DND-41 (cell line): Measurements from ENCODE around the gene CYTH3.
"Not testable (repeated sequence)": the region's sequence is repeated elsewhere in the genome, so short reads cannot be mapped to it uniquely, and the experiment has no call there.

Source experiments
- ATAC-seq: fragments of 200-7000 bp; cut with Tn5 transposase; 3 replicates; pipeline ENCODE4 v1.9.1; 2021; ENCODE audit warnings: low read depth; ENCODE audit not compliant: insufficient read depth
- DNase-seq: peaks from one replicate; pipeline ENCODE4 v3.0.0-alpha.2; 2020
- H2AFZ ChIP-seq: 2 replicates; pipeline ENCODE4 v1.6.0; 2012; ENCODE audit warnings: low read depth, low read length
- H3K27ac ChIP-seq: 2 replicates; pipeline ENCODE4 v1.5.1; 2012; ENCODE audit warnings: low read length, inconsistent platforms
- H3K27me3 ChIP-seq: fragments of 200-600 bp; sonication (generic); 2 replicates; pipeline ENCODE4 v1.6.0; 2012; ENCODE audit warnings: low read length, mild to moderate bottlenecking, inconsistent platforms; ENCODE audit not compliant: insufficient read depth, poor library complexity
- H3K36me3 ChIP-seq: 2 replicates; pipeline ENCODE4 v1.5.1; 2012; ENCODE audit warnings: low read length, inconsistent platforms; ENCODE audit not compliant: insufficient read depth
- H3K4me1 ChIP-seq: 2 replicates; pipeline ENCODE4 v1.5.1; 2012; ENCODE audit warnings: mild to moderate bottlenecking, low read length; ENCODE audit not compliant: insufficient read depth
- H3K4me2 ChIP-seq: 2 replicates; pipeline ENCODE4 v1.6.0; 2012; ENCODE audit warnings: mild to moderate bottlenecking, moderate library complexity, low read length, inconsistent platforms; ENCODE audit not compliant: insufficient read depth
- H3K4me3 ChIP-seq, 2 experiments: fragments of 200-600 bp in 1 of 2; shearing (Covaris generic) in 1 of 2; 2 replicates each; pipeline ENCODE4 v1.5.1; 2012 to 2016; ENCODE audit warnings: inconsistent platforms in 2 of 2, low read length in 2 of 2, mild to moderate bottlenecking in 2 of 2, low read depth in 1 of 2, moderate library complexity in 1 of 2
- H3K79me2 ChIP-seq: 2 replicates; pipeline ENCODE4 v1.6.0; 2012; ENCODE audit warnings: low read length, inconsistent platforms; ENCODE audit not compliant: insufficient read depth
- H3K9ac ChIP-seq: 2 replicates; pipeline ENCODE4 v1.6.0; 2012; ENCODE audit warnings: low read depth, mild to moderate bottlenecking, inconsistent platforms, low read length, moderate library complexity
- H3K9me3 ChIP-seq: 2 replicates; pipeline ENCODE4 v1.5.1; 2012; ENCODE audit warnings: low read length, moderate library complexity, mild to moderate bottlenecking, inconsistent platforms; ENCODE audit not compliant: insufficient read depth, severe bottlenecking
- H4K20me1 ChIP-seq: 2 replicates; pipeline ENCODE4 v1.6.0; 2012; ENCODE audit warnings: low read length; ENCODE audit not compliant: insufficient read depth
- EZH2 ChIP-seq: IDR thresholded peaks from 3 replicates; pipeline ENCODE4 v1.6.1; 2012; ENCODE audit warnings: borderline replicate concordance, low read depth, mild to moderate bottlenecking, moderate library complexity, low read length, inconsistent platforms; ENCODE audit not compliant: severe bottlenecking
- TF ChIP-seq, protein P1 (sequence below): IDR thresholded peaks from 2 replicates; pipeline ENCODE4 v1.5.1; 2012; ENCODE audit warnings: borderline replicate concordance, low read length, moderate library complexity, mild to moderate bottlenecking; ENCODE audit not compliant: poor library complexity, severe bottlenecking; ENCODE audit errors: extremely low read depth

Gene CYTH3

DNA sequence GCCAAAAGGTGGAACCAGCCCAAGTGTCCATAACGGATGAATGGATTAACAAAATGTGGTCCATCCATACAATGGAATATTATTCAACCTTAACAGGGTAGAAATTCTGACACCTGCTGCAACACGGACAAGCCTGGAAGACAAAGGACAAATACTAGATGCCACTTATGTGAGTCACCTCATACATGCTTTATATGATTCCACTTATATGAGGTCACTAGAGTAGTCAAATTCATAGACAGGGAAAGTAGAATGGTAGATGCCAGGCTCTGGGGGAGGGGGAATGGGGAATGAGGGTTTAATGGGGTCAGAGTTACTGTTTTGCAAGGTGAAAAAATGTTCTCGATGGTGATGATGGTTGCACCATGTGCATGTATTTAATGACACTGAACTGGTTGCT is 34.0 kb upstream of the CYTH3 start:
- TF ChIP-seq EZH2, result no peak
- Histone ChIP-seq H3K27me3 (no peaks in the 10 kb centered on the region), H3K27ac (no peak overlapping the region), H3K4me2 (no peak overlapping the region), H3K9ac (no peak overlapping the region), H3K4me3 (no peak overlapping the region), H2AFZ (no peak overlapping the region), H3K9me3 (no peaks in the 10 kb centered on the region), H3K36me3 (no peaks in the 10 kb centered on the region), H3K79me2 (no peaks in the 10 kb centered on the region), H4K20me1 (no peaks in the 10 kb centered on the region), H3K4me1 (no peaks in the 10 kb centered on the region)
- DNase-seq (no peak), ATAC-seq (no peak)

- H3K27ac ChIP-seq, result no peak overlapping the region
- ATAC-seq, result no peak
Measured at GRCh38 chr7:6305330-6305729, 32.9 kb upstream of the CYTH3 start.

GRCh38 chr7:6301446-6301845 is 29.0 kb upstream of the CYTH3 start:
- not testable (repeated sequence) for H3K79me2 ChIP-seq, ATAC-seq, H3K27me3 ChIP-seq, H3K27ac ChIP-seq, H3K4me2 ChIP-seq, H3K4me3 ChIP-seq, DNase-seq, H3K9me3 ChIP-seq, H4K20me1 ChIP-seq, H2AFZ ChIP-seq, H3K4me1 ChIP-seq, H3K9ac ChIP-seq, H3K36me3 ChIP-seq

More at GRCh38 chr7:6305330-6305729, 32.9 kb upstream of the CYTH3 start:
- TF ChIP-seq EZH2, result no peak
- TF ChIP-seq, protein P1, sequence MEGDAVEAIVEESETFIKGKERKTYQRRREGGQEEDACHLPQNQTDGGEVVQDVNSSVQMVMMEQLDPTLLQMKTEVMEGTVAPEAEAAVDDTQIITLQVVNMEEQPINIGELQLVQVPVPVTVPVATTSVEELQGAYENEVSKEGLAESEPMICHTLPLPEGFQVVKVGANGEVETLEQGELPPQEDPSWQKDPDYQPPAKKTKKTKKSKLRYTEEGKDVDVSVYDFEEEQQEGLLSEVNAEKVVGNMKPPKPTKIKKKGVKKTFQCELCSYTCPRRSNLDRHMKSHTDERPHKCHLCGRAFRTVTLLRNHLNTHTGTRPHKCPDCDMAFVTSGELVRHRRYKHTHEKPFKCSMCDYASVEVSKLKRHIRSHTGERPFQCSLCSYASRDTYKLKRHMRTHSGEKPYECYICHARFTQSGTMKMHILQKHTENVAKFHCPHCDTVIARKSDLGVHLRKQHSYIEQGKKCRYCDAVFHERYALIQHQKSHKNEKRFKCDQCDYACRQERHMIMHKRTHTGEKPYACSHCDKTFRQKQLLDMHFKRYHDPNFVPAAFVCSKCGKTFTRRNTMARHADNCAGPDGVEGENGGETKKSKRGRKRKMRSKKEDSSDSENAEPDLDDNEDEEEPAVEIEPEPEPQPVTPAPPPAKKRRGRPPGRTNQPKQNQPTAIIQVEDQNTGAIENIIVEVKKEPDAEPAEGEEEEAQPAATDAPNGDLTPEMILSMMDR, result no peak
- H3K79me2 ChIP-seq, result no peaks in the 10 kb centered on the region
- no peaks in the 10 kb centered on the region for H3K9me3 ChIP-seq
- no peak for DNase-seq
- no peaks in the 10 kb centered on the region for H4K20me1 ChIP-seq
- no peak overlapping the region for H2AFZ ChIP-seq
- H3K9ac ChIP-seq, result no peak overlapping the region
- no peak overlapping the region for H3K4me2 ChIP-seq
- H3K4me1 ChIP-seq, result no peaks in the 10 kb centered on the region
- H3K4me3 ChIP-seq, result no peak overlapping the region
- no peaks in the 10 kb centered on the region for H3K36me3 ChIP-seq
- H3K27me3 ChIP-seq, result no peaks in the 10 kb centered on the region

DNA sequence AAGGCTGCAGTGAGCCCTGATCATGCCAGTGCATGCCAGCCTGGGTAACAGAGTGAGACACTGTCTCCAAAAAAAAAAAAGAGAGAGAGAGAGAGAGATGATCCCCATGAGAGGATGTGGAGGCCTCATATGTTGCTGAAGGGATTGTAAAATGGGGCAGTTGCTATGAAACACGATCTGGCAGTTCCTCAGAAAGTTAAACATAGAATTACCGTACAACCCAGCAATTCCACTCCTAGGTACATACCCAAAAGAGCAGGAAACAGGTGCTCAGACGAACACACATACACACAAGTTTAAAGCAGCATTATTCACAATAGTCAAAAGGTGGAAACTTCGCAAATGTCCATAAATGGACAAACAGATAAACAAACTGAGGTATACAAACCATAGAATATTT is 27.4 kb upstream of the CYTH3 start:
- no peaks in the 10 kb centered on the region for H3K36me3 ChIP-seq
- H3K4me3 ChIP-seq, result no peak overlapping the region
- no peaks in the 10 kb centered on the region for H3K79me2 ChIP-seq
- no peaks in the 10 kb centered on the region for H3K4me1 ChIP-seq
- no peak for TF ChIP-seq EZH2
- TF ChIP-seq, protein P1, result no peak
- no peaks in the 10 kb centered on the region for H3K27me3 ChIP-seq
- no peaks in the 10 kb centered on the region for H3K9me3 ChIP-seq
- no peak for DNase-seq
- no peak overlapping the region for H3K4me2 ChIP-seq
- ATAC-seq, result no peak
- no peak overlapping the region for H3K9ac ChIP-seq
- no peaks in the 10 kb centered on the region for H4K20me1 ChIP-seq
- H2AFZ ChIP-seq, result peak overlapping the region; percentile 33; the same call in 1 of the 2 replicates
- H3K27ac ChIP-seq, result no peak overlapping the region
